Lung (tissue), 12 donors: ENCODE data around the gene DYNLL1. TPM values are rescaled to one million over a fixed set of nuclear protein-coding genes. Genes with fewer than 3 reads are reported as not detected.

ENCODE experiments used
- ATAC-seq: fragments of 200-7000 bp; cut with Tn5 transposase; one replicate; pipeline ENCODE4 v1.9.1; 2020; ENCODE audit warnings: moderate number of reproducible peaks; ENCODE audit not compliant: insufficient read depth, low FRiP score
- DNase-seq, 3 donors: peaks; one replicate each; pipeline ENCODE4 v3.0.0-alpha.2; 2013 to 2017
- H3K27ac ChIP-seq, 2 donors: one replicate each; pipeline ENCODE4 v1.5.1; 2013; ENCODE audit warnings: mild to moderate bottlenecking in 2 of 2, moderate library complexity in 2 of 2, control low read depth in 1 of 2, inconsistent platforms in 1 of 2, low read depth in 1 of 2, low read length in 1 of 2
- H3K27me3 ChIP-seq, 3 donors: one replicate each; pipeline ENCODE4 v1.5.1; 2013; ENCODE audit warnings: low read length in 2 of 3; ENCODE audit not compliant: control insufficient read depth in 3 of 3, insufficient read depth in 3 of 3
- H3K36me3 ChIP-seq, 4 donors: one replicate each; pipeline ENCODE4 v1.5.1; 2013; ENCODE audit warnings: low read length in 4 of 4, mild to moderate bottlenecking in 1 of 4, moderate library complexity in 1 of 4; ENCODE audit not compliant: control insufficient read depth in 4 of 4, insufficient read depth in 4 of 4
- H3K4me1 ChIP-seq, 5 donors: one replicate each; pipeline ENCODE4 v1.5.1; 2013; ENCODE audit warnings: low read length in 5 of 5, mild to moderate bottlenecking in 2 of 5, moderate library complexity in 1 of 5; ENCODE audit not compliant: control insufficient read depth in 5 of 5, insufficient read depth in 5 of 5
- H3K4me3 ChIP-seq: one replicate; pipeline ENCODE4 v1.5.1; 2013; ENCODE audit warnings: mild to moderate bottlenecking, control low read depth, moderate library complexity
- H3K9ac ChIP-seq, 2 donors: one replicate each; pipeline ENCODE4 v1.5.1; 2013; ENCODE audit warnings: low read length in 2 of 2, control low read depth in 1 of 2; ENCODE audit not compliant: insufficient read depth in 1 of 2
- H3K9me3 ChIP-seq, 4 donors: one replicate each; pipeline ENCODE4 v1.5.1; 2013; ENCODE audit warnings: low read length in 3 of 4, mild to moderate bottlenecking in 1 of 4, moderate library complexity in 1 of 4; ENCODE audit not compliant: control insufficient read depth in 4 of 4, insufficient read depth in 3 of 4
- WGBS, 2 donors: extraction: QIAGEN DNeasy Blood & Tissue Kit; methylation state at CpG; one replicate each; pipeline ENCODE4 v1.1.7; 2013; 5-methylcytosine and 5-hydroxymethylcytosine counted together
- polyA plus RNA-seq, 2 donors: library from polyadenylated mRNA; stranded (reverse); fragments of 200-250 nt; gene quantifications; one replicate each; pipeline ENCODE4 v1.2.1, GENCODE V29; 2013
- total RNA-seq, 2 donors: library from RNA; depleted of rRNA in 1 of 2; stranded (reverse); fragments of >200 nt in 1 of 2; gene quantifications; one replicate each; pipeline ENCODE4 v1.2.1, GENCODE V29; 2014 to 2021
- TF ChIP-seq, protein P1 (sequence below): IDR thresholded peaks from 2 replicates; pipeline ENCODE4 v1.5.1; 2012; ENCODE audit warnings: mild to moderate bottlenecking; ENCODE audit errors: control extremely low read depth, extremely low read depth
- donor health status: control.
- donor health status: control.
- donor health status: Bipolar disorder and iron deficiency.
- donor health status: healthy.
- donor health status: DM: yes; HTN: yes; CAD: no.

DYNLL1 gene
- total and polyA plus RNA-seq, 4 donors = 210 to 360 (median 318) TPM

- 86 to 92% methylated on average over 6 of the region's 6 CpGs for WGBS, 2 donors
- no peak for DNase-seq
- TF ChIP-seq, protein P1, sequence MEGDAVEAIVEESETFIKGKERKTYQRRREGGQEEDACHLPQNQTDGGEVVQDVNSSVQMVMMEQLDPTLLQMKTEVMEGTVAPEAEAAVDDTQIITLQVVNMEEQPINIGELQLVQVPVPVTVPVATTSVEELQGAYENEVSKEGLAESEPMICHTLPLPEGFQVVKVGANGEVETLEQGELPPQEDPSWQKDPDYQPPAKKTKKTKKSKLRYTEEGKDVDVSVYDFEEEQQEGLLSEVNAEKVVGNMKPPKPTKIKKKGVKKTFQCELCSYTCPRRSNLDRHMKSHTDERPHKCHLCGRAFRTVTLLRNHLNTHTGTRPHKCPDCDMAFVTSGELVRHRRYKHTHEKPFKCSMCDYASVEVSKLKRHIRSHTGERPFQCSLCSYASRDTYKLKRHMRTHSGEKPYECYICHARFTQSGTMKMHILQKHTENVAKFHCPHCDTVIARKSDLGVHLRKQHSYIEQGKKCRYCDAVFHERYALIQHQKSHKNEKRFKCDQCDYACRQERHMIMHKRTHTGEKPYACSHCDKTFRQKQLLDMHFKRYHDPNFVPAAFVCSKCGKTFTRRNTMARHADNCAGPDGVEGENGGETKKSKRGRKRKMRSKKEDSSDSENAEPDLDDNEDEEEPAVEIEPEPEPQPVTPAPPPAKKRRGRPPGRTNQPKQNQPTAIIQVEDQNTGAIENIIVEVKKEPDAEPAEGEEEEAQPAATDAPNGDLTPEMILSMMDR = no peak
- Histone ChIP-seq H3K27me3 (no peaks in the 10 kb centered on the region), H3K4me1 (no peaks in the 10 kb centered on the region), H3K36me3 (peaks cover 33 to 61% (median 35%) of the 10 kb centered on the region in 4 donors), H3K4me3 (no peak overlapping the region), H3K27ac (no peak overlapping the region), H3K9me3 (no peaks in the 10 kb centered on the region), H3K9ac (no peak overlapping the region)
- ATAC-seq = no peak
Measured at GRCh38 chr12:120457133-120457532, 38.8 kb upstream of the DYNLL1 start.

DNA sequence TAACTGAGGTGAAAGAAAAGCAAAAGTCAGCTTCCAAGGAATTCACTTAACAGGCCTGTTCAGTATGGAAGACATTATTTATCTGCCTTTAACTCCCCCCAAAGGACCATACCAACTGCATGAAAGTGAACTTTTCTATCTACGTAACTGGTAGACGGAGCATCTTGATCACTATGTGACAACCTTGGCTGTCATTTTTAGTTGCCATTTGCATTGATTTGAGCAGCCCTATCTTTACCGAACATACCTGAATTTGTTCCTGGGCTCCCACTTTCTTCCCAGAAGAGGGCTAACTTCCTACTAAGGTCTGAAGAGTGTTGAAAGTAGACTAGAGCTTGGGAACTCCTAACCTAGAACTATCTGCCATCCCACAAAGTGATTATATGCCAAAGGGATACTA lies 35.8 kb upstream of the DYNLL1 start:
- TF ChIP-seq, protein P1 = no peak
- Histone ChIP-seq H3K9ac (no peak overlapping the region), H3K27ac (no peak overlapping the region), H3K36me3 (peaks cover 53 to 77% (median 56%) of the 10 kb centered on the region in 4 donors), H3K9me3 (no peaks in the 10 kb centered on the region), H3K4me1 (no peaks in the 10 kb centered on the region), H3K27me3 (no peaks in the 10 kb centered on the region), H3K4me3 (no peak overlapping the region)
- no peak for DNase-seq
- ATAC-seq = no peak
- WGBS, 2 donors = 93 to 95% methylated on average over 3 of the region's 3 CpGs

DNA sequence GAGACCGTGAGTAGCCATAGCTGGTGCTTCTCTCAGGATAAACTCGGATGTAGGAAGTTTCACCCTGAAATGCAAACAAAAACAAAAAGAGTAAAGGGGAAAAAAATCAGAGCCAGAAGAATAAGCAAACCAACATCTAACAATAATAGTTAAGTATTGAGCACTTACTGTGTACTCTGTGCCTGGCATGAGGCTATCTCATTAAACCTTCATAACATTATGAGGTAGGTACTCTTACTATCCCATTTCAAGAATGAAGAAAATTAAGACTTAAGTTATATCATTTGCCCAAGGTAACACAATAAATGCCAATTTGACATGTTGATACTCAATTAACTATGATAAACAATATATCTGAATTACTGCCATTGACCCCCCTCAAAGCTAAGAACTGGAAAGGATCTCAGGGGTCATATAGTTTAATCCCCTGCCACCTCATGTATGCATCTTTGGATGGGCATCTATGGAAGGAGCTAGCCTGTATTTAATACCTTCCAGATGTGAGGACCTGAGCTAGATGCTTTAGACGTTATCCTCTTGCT lies 33.7 kb upstream of the DYNLL1 start:
- ATAC-seq (no peak), DNase-seq (no peak)
- 82 to 94% methylated on average over 3 of the region's 3 CpGs for WGBS, 2 donors
- Histone ChIP-seq H3K4me3 (no peak overlapping the region), H3K9ac (no peak overlapping the region), H3K4me1 (no peaks in the 10 kb centered on the region), H3K9me3 (no peaks in the 10 kb centered on the region), H3K27ac (no peak overlapping the region), H3K27me3 (no peaks in the 10 kb centered on the region), H3K36me3 (peaks cover 49 to 75% (median 54%) of the 10 kb centered on the region in 4 donors)
- TF ChIP-seq, protein P1 = no peak

DNA sequence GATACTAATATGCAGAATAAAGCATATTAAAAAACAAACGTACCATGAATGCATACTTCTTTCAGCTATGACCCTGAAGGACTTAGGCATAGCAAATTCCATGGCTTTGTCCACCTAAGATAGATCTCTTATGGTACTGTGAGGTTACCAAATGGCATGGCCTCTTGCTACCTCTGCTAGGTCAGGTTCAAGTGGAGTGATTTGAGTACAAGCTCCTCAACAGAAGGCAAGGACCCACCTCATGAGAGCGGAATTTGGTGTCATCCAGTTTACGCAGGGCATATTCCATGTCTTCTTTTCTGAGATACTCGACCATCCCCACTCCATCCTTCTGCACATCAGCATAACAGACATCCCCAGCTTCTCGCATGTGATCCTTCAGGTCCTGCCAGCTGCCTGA lies 32.2 kb upstream of the DYNLL1 start:
- no peaks in the 10 kb centered on the region for H3K9me3 ChIP-seq
- H3K36me3 ChIP-seq = peaks cover 45 to 67% (median 49%) of the 10 kb centered on the region in 4 donors
- H3K27me3 ChIP-seq = no peaks in the 10 kb centered on the region
- H3K9ac ChIP-seq = no peak overlapping the region
- H3K27ac ChIP-seq = no peak overlapping the region
- H3K4me3 ChIP-seq = no peak overlapping the region
- peaks cover 0 to 9% (median 3%) of the 10 kb centered on the region in 5 donors for H3K4me1 ChIP-seq
- no peak for DNase-seq
- TF ChIP-seq, protein P1 = no peak
- ATAC-seq = no peak
- WGBS, 2 donors = 87 to 91% methylated on average over 5 of the region's 5 CpGs
